Body of pancreas (tissue), 4 donors: ENCODE results near the gene INF2.

Experiments
- POLR2A ChIP-seq, 3 donors: fragments of 450-650 bp; IDR thresholded peaks; one replicate each; pipeline ENCODE4 v1.6.1; 2016; ENCODE audit warnings: antibody characterized with exemption in 3 of 3, mild to moderate bottlenecking in 2 of 3
- TF ChIP-seq, protein P1 (sequence below), 7 experiments: fragments of 450-650 bp in 4 of 7; fragments of 200-600 bp in 3 of 7; sonication (generic) in 3 of 7; IDR thresholded peaks; one replicate each; pipeline ENCODE4 v1.5.1; 2016 to 2019; ENCODE audit warnings: antibody characterized with exemption in 7 of 7

DNA sequence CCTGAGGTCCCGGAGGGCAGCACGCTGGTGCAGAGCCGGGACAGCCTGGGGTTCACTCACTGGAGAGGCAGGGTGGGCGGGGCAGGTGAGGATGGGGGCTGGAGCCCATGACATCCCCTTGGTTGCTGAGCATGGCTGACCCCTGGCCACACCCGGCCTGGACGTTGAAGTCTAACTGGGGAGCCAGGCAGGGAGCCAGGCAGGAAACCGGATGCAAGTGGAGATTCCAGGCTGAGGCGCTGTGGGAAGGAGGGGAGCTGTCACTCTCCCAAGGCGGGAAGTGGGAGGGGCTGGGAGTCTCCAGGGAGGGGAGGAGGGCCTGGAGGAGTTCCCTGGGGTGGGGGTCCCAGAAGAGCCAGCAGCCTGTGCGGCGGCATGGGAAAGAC, 7.7 kb upstream of the INF2 start:
- TF ChIP-seq, protein P1, sequence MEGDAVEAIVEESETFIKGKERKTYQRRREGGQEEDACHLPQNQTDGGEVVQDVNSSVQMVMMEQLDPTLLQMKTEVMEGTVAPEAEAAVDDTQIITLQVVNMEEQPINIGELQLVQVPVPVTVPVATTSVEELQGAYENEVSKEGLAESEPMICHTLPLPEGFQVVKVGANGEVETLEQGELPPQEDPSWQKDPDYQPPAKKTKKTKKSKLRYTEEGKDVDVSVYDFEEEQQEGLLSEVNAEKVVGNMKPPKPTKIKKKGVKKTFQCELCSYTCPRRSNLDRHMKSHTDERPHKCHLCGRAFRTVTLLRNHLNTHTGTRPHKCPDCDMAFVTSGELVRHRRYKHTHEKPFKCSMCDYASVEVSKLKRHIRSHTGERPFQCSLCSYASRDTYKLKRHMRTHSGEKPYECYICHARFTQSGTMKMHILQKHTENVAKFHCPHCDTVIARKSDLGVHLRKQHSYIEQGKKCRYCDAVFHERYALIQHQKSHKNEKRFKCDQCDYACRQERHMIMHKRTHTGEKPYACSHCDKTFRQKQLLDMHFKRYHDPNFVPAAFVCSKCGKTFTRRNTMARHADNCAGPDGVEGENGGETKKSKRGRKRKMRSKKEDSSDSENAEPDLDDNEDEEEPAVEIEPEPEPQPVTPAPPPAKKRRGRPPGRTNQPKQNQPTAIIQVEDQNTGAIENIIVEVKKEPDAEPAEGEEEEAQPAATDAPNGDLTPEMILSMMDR (IDR thresholded peaks at IDR 0.05), result no peak
- TF ChIP-seq POLR2A (IDR thresholded peaks at IDR 0.05), result no peak
